HCT116 (cell line): ENCODE measurements around the gene RPL14. TPM values are rescaled to one million over a fixed set of nuclear protein-coding genes. Genes with fewer than 3 reads are reported as not detected.

Experiments used
- ATAC-seq: fragments of 200-7000 bp; cut with Tn5 transposase; 2 replicates; pipeline ENCODE4 v1.9.1; 2020; ENCODE audit warnings: mild to moderate bottlenecking, moderate library complexity
- BruUV-seq: library from RNA; stranded (reverse); fragments of 400-500 nt; replicated peaks from 2 replicates; lab custom pipeline; 2021; lab: Mats Ljungman, UMichigan
- CTCF ChIA-PET: fragments of 300-600 bp; sonication (Branson Sonifier 250); formaldehyde crosslinking; loops from one replicate; lab custom pipeline; 2021; ENCODE audit warnings: antibody characterized with exemption; lab: Charles Lee
- POLR2A ChIA-PET: fragments of 300-600, 350-600 bp; sonication (Branson Sonifier 250); formaldehyde crosslinking; loops from one replicate; lab custom pipeline; 2021; ENCODE audit warnings: antibody characterized with exemption; lab: Charles Lee
- RAD21 ChIA-PET, 2 experiments: fragments of 300-600 bp; sonication (Branson Sonifier 250); formaldehyde crosslinking; loops; one replicate each; lab custom pipeline; 2023; ENCODE audit warnings: low total read pairs in 2 of 2; ENCODE audit not compliant: uncharacterized antibody in 2 of 2, unreplicated experiment in 2 of 2, low non-redundant PET in 1 of 2; lab: Charles Lee
- DNase-seq: peaks from one replicate; pipeline ENCODE4 v3.0.0-alpha.2; 2010; ENCODE audit warnings: low read depth, low spot score
- H2AFZ ChIP-seq: fragments of 200-600 bp; shearing (Covaris generic), sonication (generic); 2 replicates; pipeline ENCODE4 v1.6.1; 2017; ENCODE audit warnings: low read depth, mixed run types, mixed read lengths, antibody characterized with exemption, low read length; ENCODE audit not compliant: poor library complexity, severe bottlenecking
- H3K27ac ChIP-seq: 2 replicates; pipeline ENCODE4 v1.5.1; 2012; ENCODE audit warnings: low read depth, low read length
- H3K27me3 ChIP-seq: fragments of 200-600 bp; sonication (generic); 2 replicates; pipeline ENCODE4 v1.6.1; 2016; ENCODE audit warnings: mixed run types, low read length, mixed read lengths; ENCODE audit not compliant: insufficient read depth
- H3K36me3 ChIP-seq, 2 experiments: fragments of 200-500 bp in 1 of 2; fragments of 200-600 bp in 1 of 2; sonication (Bioruptor generic) in 1 of 2; sonication (generic) in 1 of 2; 2 replicates each; pipeline versions ENCODE4 v1.5.1 to v1.6.1; 2014 to 2016; ENCODE audit warnings: low read length in 2 of 2, inconsistent platforms in 1 of 2, mixed read lengths in 1 of 2, mixed run types in 1 of 2; ENCODE audit not compliant: insufficient read depth in 2 of 2, control insufficient read depth in 1 of 2
- H3K4me1 ChIP-seq, 2 experiments: fragments of 200-600 bp in 1 of 2; sonication (generic) in 1 of 2; 2 replicates each; pipeline versions ENCODE4 v1.5.1 to v1.6.1; 2012 to 2017; ENCODE audit warnings: low read length in 2 of 2, inconsistent platforms in 1 of 2, mild to moderate bottlenecking in 1 of 2, mixed read lengths in 1 of 2, mixed run types in 1 of 2, moderate library complexity in 1 of 2; ENCODE audit not compliant: insufficient read depth in 2 of 2, control insufficient read depth in 1 of 2
- H3K4me2 ChIP-seq: fragments of 200-600 bp; sonication (generic); 2 replicates; pipeline ENCODE4 v1.6.1; 2017; ENCODE audit warnings: mixed run types, low read length, mixed read lengths
- H3K4me3 ChIP-seq, 2 experiments: fragments of 200-600 bp in 1 of 2; sonication (generic) in 1 of 2; replicated peaks in 1 of 2; 2 replicates each; pipeline ENCODE4 v1.5.1; 2011 to 2016; ENCODE audit warnings: low read length in 2 of 2, control low read depth in 1 of 2, low read depth in 1 of 2, mild to moderate bottlenecking in 1 of 2, mixed read lengths in 1 of 2, mixed run types in 1 of 2
- H3K79me2 ChIP-seq: fragments of 200-600 bp; sonication (generic); 2 replicates; pipeline ENCODE4 v1.6.1; 2017; ENCODE audit warnings: mild to moderate bottlenecking, mixed run types, low read length, moderate library complexity, mixed read lengths; ENCODE audit not compliant: insufficient read depth
- H3K9ac ChIP-seq: fragments of 200-600 bp; sonication (generic); 2 replicates; pipeline ENCODE4 v1.6.1; 2016; ENCODE audit warnings: low read length, mixed read lengths
- H3K9me2 ChIP-seq: fragments of 200-600 bp; sonication (generic), shearing (Covaris generic); 2 replicates; pipeline ENCODE4 v1.6.1; 2017; ENCODE audit warnings: mixed run types, mild to moderate bottlenecking, moderate library complexity; ENCODE audit not compliant: insufficient read depth
- H3K9me3 ChIP-seq, 2 experiments: fragments of 200-500 bp in 1 of 2; fragments of 200-600 bp in 1 of 2; sonication (Bioruptor generic) in 1 of 2; sonication (generic) in 1 of 2; 2 replicates each; pipeline ENCODE4 v1.6.1; 2014 to 2017; ENCODE audit warnings: low read length in 2 of 2, mixed read lengths in 2 of 2, inconsistent platforms in 1 of 2, low read depth in 1 of 2, mild to moderate bottlenecking in 1 of 2, mixed run types in 1 of 2, moderate library complexity in 1 of 2; ENCODE audit not compliant: control insufficient read depth in 1 of 2, insufficient read depth in 1 of 2
- H4K20me1 ChIP-seq: fragments of 200-600 bp; sonication (generic), shearing (Covaris generic); 2 replicates; pipeline ENCODE4 v1.6.1; 2017; ENCODE audit warnings: mixed run types, mild to moderate bottlenecking, moderate library complexity; ENCODE audit not compliant: insufficient read depth
- CBX3 ChIP-seq: IDR thresholded peaks from 2 replicates; pipeline ENCODE4 v1.6.1; 2012; ENCODE audit warnings: low read depth
- CEBPB ChIP-seq: IDR thresholded peaks from 2 replicates; pipeline ENCODE4 v1.6.1; 2012; ENCODE audit warnings: low read depth
- EGR1 ChIP-seq: IDR thresholded peaks from 2 replicates; pipeline ENCODE4 v1.6.1; 2012; ENCODE audit warnings: low read depth
- ELF1 ChIP-seq: IDR thresholded peaks from 2 replicates; pipeline ENCODE4 v1.6.1; 2012; ENCODE audit warnings: low read depth, borderline replicate concordance
- EZH2 ChIP-seq: fragments of 200-600 bp; sonication (generic); IDR thresholded peaks from 2 replicates; pipeline ENCODE4 v1.6.1; 2017; ENCODE audit warnings: antibody characterized with exemption, mixed run types
- FOSL1 ChIP-seq: IDR thresholded peaks from 2 replicates; pipeline ENCODE4 v1.6.1; 2012; ENCODE audit warnings: low read depth
- POLR2A ChIP-seq: IDR thresholded peaks from 2 replicates; pipeline ENCODE4 v1.7.0; 2011; ENCODE audit warnings: borderline replicate concordance; ENCODE audit not compliant: insufficient read depth, insufficient read length; ENCODE audit errors: extremely low read depth
- POLR2AphosphoS5 ChIP-seq: IDR thresholded peaks from 2 replicates; pipeline ENCODE4 v1.6.1; 2011; ENCODE audit warnings: mild to moderate bottlenecking, low read depth, low read length, moderate library complexity
- RAD21 ChIP-seq: IDR thresholded peaks from 2 replicates; pipeline ENCODE4 v1.6.1; 2012; ENCODE audit warnings: low read depth, mild to moderate bottlenecking
- SIN3A ChIP-seq: IDR thresholded peaks from 2 replicates; pipeline ENCODE4 v1.6.1; 2012; ENCODE audit warnings: low read depth
- SRF ChIP-seq: IDR thresholded peaks from 2 replicates; pipeline ENCODE4 v1.6.1; 2012; ENCODE audit warnings: low read depth
- TCF7L2 ChIP-seq: IDR thresholded peaks from 2 replicates; pipeline ENCODE4 v1.7.0; 2011; ENCODE audit warnings: borderline replicate concordance, inconsistent platforms; ENCODE audit not compliant: insufficient read depth, insufficient read length; ENCODE audit errors: extremely low read depth
- YY1 ChIP-seq: IDR thresholded peaks from 2 replicates; pipeline ENCODE4 v1.6.1; 2011; ENCODE audit warnings: low read length, low read depth, moderate library complexity, mild to moderate bottlenecking; ENCODE audit not compliant: insufficient replicate concordance; ENCODE audit errors: extremely low read depth
- ZFX ChIP-seq: fragments of 450-650 bp; IDR thresholded peaks from 2 replicates; pipeline ENCODE4 v1.6.1; 2017
- ZNF274 ChIP-seq: fragments of 200-500 bp; sonication (Bioruptor generic); IDR thresholded peaks from 2 replicates; pipeline ENCODE4 v1.6.1; 2014; ENCODE audit warnings: mild to moderate bottlenecking, low read depth, low read length, inconsistent platforms
- intact Hi-C: fragments of 100-400 bp; cut with micrococcal nuclease; formaldehyde crosslinking; loops from 2 replicates; pipeline ENCODE4 v1.10.0; 2022
- total RNA-seq: library from RNA; stranded (reverse); gene quantifications from one replicate; pipeline ENCODE4 v1.2.1, GENCODE V29; 2021; ENCODE audit not compliant: unreplicated experiment
- TF ChIP-seq, protein P1 (sequence below): IDR thresholded peaks from 2 replicates; pipeline ENCODE4 v1.6.1; 2012
- TF ChIP-seq, protein P2 (sequence below): IDR thresholded peaks from 2 replicates; pipeline ENCODE4 v1.6.1; 2012; ENCODE audit warnings: low read depth
- TF ChIP-seq, protein P3 (sequence below): IDR thresholded peaks from 2 replicates; pipeline ENCODE4 v1.6.1; 2012
- TF ChIP-seq, protein P4 (sequence below): IDR thresholded peaks from 2 replicates; pipeline ENCODE4 v1.6.1; 2011; ENCODE audit warnings: mild to moderate bottlenecking, low read length, moderate library complexity; ENCODE audit not compliant: insufficient replicate concordance; ENCODE audit errors: extremely low read depth

Gene RPL14
- total RNA-seq, 1 experiment from 2014 or later, result 2,938 TPM

DNA sequence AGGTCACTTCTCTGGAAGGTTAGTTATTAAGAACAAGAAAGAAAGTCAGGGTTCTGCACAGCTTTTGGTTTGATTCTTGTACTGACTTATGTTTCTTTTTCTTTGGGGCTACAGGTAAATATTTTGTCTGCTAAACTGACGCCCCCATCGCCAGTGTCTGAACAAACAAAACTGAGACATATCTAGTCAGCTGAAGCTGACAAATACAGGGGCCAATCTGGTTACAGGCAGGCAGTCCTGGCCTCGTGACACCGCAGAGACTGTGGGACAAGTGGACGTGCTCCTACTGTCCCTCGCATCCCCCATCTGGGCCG, 4.6 kb upstream of the RPL14 start:
- BruUV-seq, result TSS peak; percentile 17
- no peaks in the 10 kb centered on the region for H3K9me3 ChIP-seq
- TF ChIP-seq TCF7L2 (no peak), SIN3A (no peak), YY1 (no peak), CEBPB (no peak), POLR2AphosphoS5 (no peak), ELF1 (no peak), EZH2 (no peak), FOSL1 (no peak), CBX3 (no peak), ZFX (no peak), ZNF274 (no peak), RAD21 (no peak), EGR1 (no peak), SRF (no peak), POLR2A (no peak)
- TF ChIP-seq, protein P1, sequence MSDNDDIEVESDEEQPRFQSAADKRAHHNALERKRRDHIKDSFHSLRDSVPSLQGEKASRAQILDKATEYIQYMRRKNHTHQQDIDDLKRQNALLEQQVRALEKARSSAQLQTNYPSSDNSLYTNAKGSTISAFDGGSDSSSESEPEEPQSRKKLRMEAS, result no peak
- TF ChIP-seq, protein P2, sequence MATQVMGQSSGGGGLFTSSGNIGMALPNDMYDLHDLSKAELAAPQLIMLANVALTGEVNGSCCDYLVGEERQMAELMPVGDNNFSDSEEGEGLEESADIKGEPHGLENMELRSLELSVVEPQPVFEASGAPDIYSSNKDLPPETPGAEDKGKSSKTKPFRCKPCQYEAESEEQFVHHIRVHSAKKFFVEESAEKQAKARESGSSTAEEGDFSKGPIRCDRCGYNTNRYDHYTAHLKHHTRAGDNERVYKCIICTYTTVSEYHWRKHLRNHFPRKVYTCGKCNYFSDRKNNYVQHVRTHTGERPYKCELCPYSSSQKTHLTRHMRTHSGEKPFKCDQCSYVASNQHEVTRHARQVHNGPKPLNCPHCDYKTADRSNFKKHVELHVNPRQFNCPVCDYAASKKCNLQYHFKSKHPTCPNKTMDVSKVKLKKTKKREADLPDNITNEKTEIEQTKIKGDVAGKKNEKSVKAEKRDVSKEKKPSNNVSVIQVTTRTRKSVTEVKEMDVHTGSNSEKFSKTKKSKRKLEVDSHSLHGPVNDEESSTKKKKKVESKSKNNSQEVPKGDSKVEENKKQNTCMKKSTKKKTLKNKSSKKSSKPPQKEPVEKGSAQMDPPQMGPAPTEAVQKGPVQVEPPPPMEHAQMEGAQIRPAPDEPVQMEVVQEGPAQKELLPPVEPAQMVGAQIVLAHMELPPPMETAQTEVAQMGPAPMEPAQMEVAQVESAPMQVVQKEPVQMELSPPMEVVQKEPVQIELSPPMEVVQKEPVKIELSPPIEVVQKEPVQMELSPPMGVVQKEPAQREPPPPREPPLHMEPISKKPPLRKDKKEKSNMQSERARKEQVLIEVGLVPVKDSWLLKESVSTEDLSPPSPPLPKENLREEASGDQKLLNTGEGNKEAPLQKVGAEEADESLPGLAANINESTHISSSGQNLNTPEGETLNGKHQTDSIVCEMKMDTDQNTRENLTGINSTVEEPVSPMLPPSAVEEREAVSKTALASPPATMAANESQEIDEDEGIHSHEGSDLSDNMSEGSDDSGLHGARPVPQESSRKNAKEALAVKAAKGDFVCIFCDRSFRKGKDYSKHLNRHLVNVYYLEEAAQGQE, result no peak
- TF ChIP-seq, protein P3, sequence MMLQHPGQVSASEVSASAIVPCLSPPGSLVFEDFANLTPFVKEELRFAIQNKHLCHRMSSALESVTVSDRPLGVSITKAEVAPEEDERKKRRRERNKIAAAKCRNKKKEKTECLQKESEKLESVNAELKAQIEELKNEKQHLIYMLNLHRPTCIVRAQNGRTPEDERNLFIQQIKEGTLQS, result no peak
- TF ChIP-seq, protein P4, sequence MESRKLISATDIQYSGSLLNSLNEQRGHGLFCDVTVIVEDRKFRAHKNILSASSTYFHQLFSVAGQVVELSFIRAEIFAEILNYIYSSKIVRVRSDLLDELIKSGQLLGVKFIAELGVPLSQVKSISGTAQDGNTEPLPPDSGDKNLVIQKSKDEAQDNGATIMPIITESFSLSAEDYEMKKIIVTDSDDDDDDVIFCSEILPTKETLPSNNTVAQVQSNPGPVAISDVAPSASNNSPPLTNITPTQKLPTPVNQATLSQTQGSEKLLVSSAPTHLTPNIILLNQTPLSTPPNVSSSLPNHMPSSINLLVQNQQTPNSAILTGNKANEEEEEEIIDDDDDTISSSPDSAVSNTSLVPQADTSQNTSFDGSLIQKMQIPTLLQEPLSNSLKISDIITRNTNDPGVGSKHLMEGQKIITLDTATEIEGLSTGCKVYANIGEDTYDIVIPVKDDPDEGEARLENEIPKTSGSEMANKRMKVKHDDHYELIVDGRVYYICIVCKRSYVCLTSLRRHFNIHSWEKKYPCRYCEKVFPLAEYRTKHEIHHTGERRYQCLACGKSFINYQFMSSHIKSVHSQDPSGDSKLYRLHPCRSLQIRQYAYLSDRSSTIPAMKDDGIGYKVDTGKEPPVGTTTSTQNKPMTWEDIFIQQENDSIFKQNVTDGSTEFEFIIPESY, result no peak
- TF ChIP-seq, all 23 proteins: peak for 0
- Histone ChIP-seq H4K20me1 (no peaks in the 10 kb centered on the region), H3K9me2 (no peaks in the 10 kb centered on the region), H3K27me3 (no peaks in the 10 kb centered on the region), H3K4me1 (peaks cover 8 to 20% of the 10 kb centered on the region in 2 experiments; a peak in 3 of 4 replicates), H3K27ac (peak overlapping the region; percentile 56), H3K4me3 (peak overlapping the region; percentile 78 to 83), H2AFZ (no peak overlapping the region), H3K36me3 (no peaks in the 10 kb centered on the region), H3K9ac (peak overlapping the region; percentile 66), H3K79me2 (peaks cover 13% of the 10 kb centered on the region), H3K4me2 (peak overlapping the region; percentile 94)
- CTCF ChIA-PET, result no interaction called here
- POLR2A ChIA-PET, result no interaction called here
- ATAC-seq (no peak), DNase-seq (no peak)
- RAD21 ChIA-PET, result no interaction called here
- intact Hi-C loops, result no loop called here
